ENCODE data around the gene VARS2.
"Not testable (repeated sequence)": the region's sequence is repeated elsewhere in the genome, so short reads cannot be mapped to it uniquely, and the experiment has no call there.

The VARS2 gene

GRCh38 chr6:30954631-30955366 lies 40.8 kb downstream of the VARS2 start:
- H3K27me3 ChIP-seq (ENCODE audit: low read depth, low read length): no peaks in the 10 kb centered on the region
- H3K36me3 ChIP-seq (ENCODE audit: control insufficient read depth in 1 of 2, insufficient read depth in 2 of 2, low read length in 2 of 2): no peaks in the 10 kb centered on the region
- no peak overlapping the region for H3K27ac ChIP-seq (ENCODE audit: low read length)
- peak overlapping the region; percentile 49 to 64 for H3K4me3 ChIP-seq (ENCODE audit: low read depth in 1 of 2, low read length in 2 of 2)
- H3K4me1 ChIP-seq (ENCODE audit: control insufficient read depth in 1 of 2, insufficient read depth in 2 of 2, low read length in 2 of 2): peaks cover 0 to 9% of the 10 kb centered on the region in 2 donors
- no peaks in the 10 kb centered on the region for H3K9me3 ChIP-seq (ENCODE audit: control insufficient read depth in 1 of 2, low read length in 2 of 2)

- Histone ChIP-seq H3K27ac (ENCODE audit: low read length) (no peak overlapping the region), H3K4me3 (ENCODE audit: low read depth in 1 of 2, low read length in 2 of 2) (peak overlapping the region; percentile 49 to 64), H3K36me3 (ENCODE audit: control insufficient read depth in 1 of 2, insufficient read depth in 2 of 2, low read length in 2 of 2) (no peaks in the 10 kb centered on the region), H3K9me3 (ENCODE audit: control insufficient read depth in 1 of 2, low read length in 2 of 2) (no peaks in the 10 kb centered on the region), H3K27me3 (ENCODE audit: low read depth, low read length) (no peaks in the 10 kb centered on the region), H3K4me1 (ENCODE audit: control insufficient read depth in 1 of 2, insufficient read depth in 2 of 2, low read length in 2 of 2) (peaks cover 0 to 9% of the 10 kb centered on the region in 2 donors)
Measured at GRCh38 chr6:30955367-30956042, 41.5 kb downstream of the VARS2 start.

- Histone ChIP-seq H3K9me3 (ENCODE audit: control insufficient read depth in 1 of 2, low read length in 2 of 2) (no peaks in the 10 kb centered on the region), H3K27ac (ENCODE audit: low read length) (no peak overlapping the region), H3K27me3 (ENCODE audit: low read depth, low read length) (no peaks in the 10 kb centered on the region), H3K4me3 (ENCODE audit: low read depth in 1 of 2, low read length in 2 of 2) (no peak overlapping the region), H3K36me3 (ENCODE audit: control insufficient read depth in 1 of 2, insufficient read depth in 2 of 2, low read length in 2 of 2) (no peaks in the 10 kb centered on the region), H3K4me1 (ENCODE audit: control insufficient read depth in 1 of 2, insufficient read depth in 2 of 2, low read length in 2 of 2) (peaks cover 0 to 9% of the 10 kb centered on the region in 2 donors)
Measured at GRCh38 chr6:30957716-30958115, 43.7 kb downstream of the VARS2 start.

GRCh38 chr6:30960907-30961673 lies 47.1 kb downstream of the VARS2 start:
- H3K27ac ChIP-seq (ENCODE audit: low read length): no peak overlapping the region
- H3K27me3 ChIP-seq (ENCODE audit: low read depth, low read length): no peaks in the 10 kb centered on the region
- H3K9me3 ChIP-seq (ENCODE audit: control insufficient read depth in 1 of 2, low read length in 2 of 2): no peaks in the 10 kb centered on the region
- H3K4me1 ChIP-seq (ENCODE audit: control insufficient read depth in 1 of 2, insufficient read depth in 2 of 2, low read length in 2 of 2): no peaks in the 10 kb centered on the region
- H3K36me3 ChIP-seq (ENCODE audit: control insufficient read depth in 1 of 2, insufficient read depth in 2 of 2, low read length in 2 of 2): no peaks in the 10 kb centered on the region
- no peak overlapping the region for H3K4me3 ChIP-seq (ENCODE audit: low read depth in 1 of 2, low read length in 2 of 2)

- H3K27me3 ChIP-seq (ENCODE audit: low read depth, low read length): no peaks in the 10 kb centered on the region
- H3K9me3 ChIP-seq (ENCODE audit: control insufficient read depth in 1 of 2, low read length in 2 of 2): no peaks in the 10 kb centered on the region
- no peaks in the 10 kb centered on the region for H3K4me1 ChIP-seq (ENCODE audit: control insufficient read depth in 1 of 2, insufficient read depth in 2 of 2, low read length in 2 of 2)
- no peak overlapping the region for H3K4me3 ChIP-seq (ENCODE audit: low read depth in 1 of 2, low read length in 2 of 2)
- no peak overlapping the region for H3K27ac ChIP-seq (ENCODE audit: low read length)
- H3K36me3 ChIP-seq (ENCODE audit: control insufficient read depth in 1 of 2, insufficient read depth in 2 of 2, low read length in 2 of 2): no peaks in the 10 kb centered on the region
Measured at GRCh38 chr6:30962716-30963115, 48.7 kb downstream of the VARS2 start.

- no peaks in the 10 kb centered on the region for H3K27me3 ChIP-seq (ENCODE audit: low read depth, low read length)
- H3K36me3 ChIP-seq (ENCODE audit: control insufficient read depth in 1 of 2, insufficient read depth in 2 of 2, low read length in 2 of 2): no peaks in the 10 kb centered on the region
- no peaks in the 10 kb centered on the region for H3K9me3 ChIP-seq (ENCODE audit: control insufficient read depth in 1 of 2, low read length in 2 of 2)
- no peaks in the 10 kb centered on the region for H3K4me1 ChIP-seq (ENCODE audit: control insufficient read depth in 1 of 2, insufficient read depth in 2 of 2, low read length in 2 of 2)
- H3K4me3 ChIP-seq (ENCODE audit: low read depth in 1 of 2, low read length in 2 of 2): no peak overlapping the region
- H3K27ac ChIP-seq (ENCODE audit: low read length): no peak overlapping the region
Measured at GRCh38 chr6:30963641-30964040, 49.6 kb downstream of the VARS2 start.

- no peaks in the 10 kb centered on the region for H3K36me3 ChIP-seq (ENCODE audit: control insufficient read depth in 1 of 2, insufficient read depth in 2 of 2, low read length in 2 of 2)
- no peaks in the 10 kb centered on the region for H3K9me3 ChIP-seq (ENCODE audit: control insufficient read depth in 1 of 2, low read length in 2 of 2)
- H3K27ac ChIP-seq (ENCODE audit: low read length): no peak overlapping the region
- H3K27me3 ChIP-seq (ENCODE audit: low read depth, low read length): no peaks in the 10 kb centered on the region
- no peak overlapping the region for H3K4me3 ChIP-seq (ENCODE audit: low read depth in 1 of 2, low read length in 2 of 2)
- no peaks in the 10 kb centered on the region for H3K4me1 ChIP-seq (ENCODE audit: control insufficient read depth in 1 of 2, insufficient read depth in 2 of 2, low read length in 2 of 2)
Measured at GRCh38 chr6:30964075-30964474, 50.0 kb downstream of the VARS2 start.

GRCh38 chr6:30965140-30965601 lies 51.1 kb downstream of the VARS2 start:
- H3K27me3 ChIP-seq (ENCODE audit: low read depth, low read length): no peaks in the 10 kb centered on the region
- no peaks in the 10 kb centered on the region for H3K36me3 ChIP-seq (ENCODE audit: control insufficient read depth in 1 of 2, insufficient read depth in 2 of 2, low read length in 2 of 2)
- no peaks in the 10 kb centered on the region for H3K4me1 ChIP-seq (ENCODE audit: control insufficient read depth in 1 of 2, insufficient read depth in 2 of 2, low read length in 2 of 2)

GRCh38 chr6:30966154-30966553 lies 52.1 kb downstream of the VARS2 start:
- Histone ChIP-seq H3K27me3 (ENCODE audit: low read depth, low read length) (no peaks in the 10 kb centered on the region), H3K36me3 (ENCODE audit: control insufficient read depth in 1 of 2, insufficient read depth in 2 of 2, low read length in 2 of 2) (no peaks in the 10 kb centered on the region), H3K4me1 (ENCODE audit: control insufficient read depth in 1 of 2, insufficient read depth in 2 of 2, low read length in 2 of 2) (no peaks in the 10 kb centered on the region), H3K27ac (ENCODE audit: low read length) (no peak overlapping the region), H3K9me3 (ENCODE audit: control insufficient read depth in 1 of 2, low read length in 2 of 2) (no peaks in the 10 kb centered on the region), H3K4me3 (ENCODE audit: low read depth in 1 of 2, low read length in 2 of 2) (no peak overlapping the region)

More at GRCh38 chr6:30965140-30965601, 51.1 kb downstream of the VARS2 start:
- no peak overlapping the region for H3K4me3 ChIP-seq (ENCODE audit: low read depth in 1 of 2, low read length in 2 of 2)
- no peaks in the 10 kb centered on the region for H3K9me3 ChIP-seq (ENCODE audit: control insufficient read depth in 1 of 2, low read length in 2 of 2)
- no peak overlapping the region for H3K27ac ChIP-seq (ENCODE audit: low read length)

- not testable (repeated sequence) for H3K4me3 ChIP-seq (ENCODE audit: low read depth in 1 of 2, low read length in 2 of 2); H3K36me3 ChIP-seq (ENCODE audit: control insufficient read depth in 1 of 2, insufficient read depth in 2 of 2, low read length in 2 of 2); H3K9me3 ChIP-seq (ENCODE audit: control insufficient read depth in 1 of 2, low read length in 2 of 2); H3K27me3 ChIP-seq (ENCODE audit: low read depth, low read length); H3K27ac ChIP-seq (ENCODE audit: low read length); H3K4me1 ChIP-seq (ENCODE audit: control insufficient read depth in 1 of 2, insufficient read depth in 2 of 2, low read length in 2 of 2)
Measured at GRCh38 chr6:30969171-30969570, 55.1 kb downstream of the VARS2 start.

- no peaks in the 10 kb centered on the region for H3K27me3 ChIP-seq (ENCODE audit: low read depth, low read length)
- H3K36me3 ChIP-seq (ENCODE audit: control insufficient read depth in 1 of 2, insufficient read depth in 2 of 2, low read length in 2 of 2): no peaks in the 10 kb centered on the region
- no peaks in the 10 kb centered on the region for H3K9me3 ChIP-seq (ENCODE audit: control insufficient read depth in 1 of 2, low read length in 2 of 2)
- H3K4me1 ChIP-seq (ENCODE audit: control insufficient read depth in 1 of 2, insufficient read depth in 2 of 2, low read length in 2 of 2): no peaks in the 10 kb centered on the region
- no peak overlapping the region for H3K27ac ChIP-seq (ENCODE audit: low read length)
- no peak overlapping the region for H3K4me3 ChIP-seq (ENCODE audit: low read depth in 1 of 2, low read length in 2 of 2)
Measured at GRCh38 chr6:30970946-30971345, 56.9 kb downstream of the VARS2 start.

Data from muscle layer of duodenum (tissue), 2 donors.